Effector memory CD8-positive, alpha-beta T cell (primary cell): Measurements from ENCODE around the gene LMO3.

Source experiments
- ATAC-seq: fragments of 150-1000 bp; cut with Tn5 transposase; replicated peaks from 2 replicates; pipeline ENCODE4 v1.10.0; 2021; ENCODE audit warnings: mild to moderate bottlenecking, moderate library complexity
- DNase-seq, 3 experiments: peaks; one replicate each; pipeline ENCODE4 v3.0.0; 2021
- H3K27ac Mint-ChIP-seq, 2 donors: one replicate each; pipeline ENCODE4 v1.8.0; 2022; ENCODE audit warnings: mild to moderate bottlenecking in 2 of 2, mixed read lengths in 2 of 2, moderate library complexity in 2 of 2
- H3K27me3 Mint-ChIP-seq, 2 donors: one replicate each; pipeline ENCODE4 v1.8.0; 2022; ENCODE audit warnings: mixed read lengths in 2 of 2
- H3K36me3 Mint-ChIP-seq: one replicate; pipeline ENCODE4 v1.8.0; 2022; ENCODE audit warnings: mild to moderate bottlenecking, moderate library complexity, mixed read lengths; ENCODE audit not compliant: insufficient read depth
- H3K4me1 Mint-ChIP-seq, 2 donors: one replicate each; pipeline ENCODE4 v1.8.0; 2022; ENCODE audit warnings: low read depth in 2 of 2, mixed read lengths in 2 of 2
- H3K4me3 Mint-ChIP-seq, 2 donors: one replicate each; pipeline ENCODE4 v1.8.0; 2022; ENCODE audit warnings: mild to moderate bottlenecking in 2 of 2, mixed read lengths in 2 of 2, moderate library complexity in 2 of 2
- H3K9me3 Mint-ChIP-seq, 2 donors: one replicate each; pipeline ENCODE4 v1.8.0; 2022; ENCODE audit warnings: mixed read lengths in 2 of 2

The LMO3 gene

GRCh38 chr12:16513231-16513630 is 92.7 kb downstream of the LMO3 start:
- no peaks in the 10 kb centered on the region for H3K27me3 Mint-ChIP-seq
- H3K4me1 Mint-ChIP-seq: no peaks in the 10 kb centered on the region
- no peak overlapping the region for H3K27ac Mint-ChIP-seq
- no peak overlapping the region for H3K4me3 Mint-ChIP-seq
- DNase-seq (no peak), ATAC-seq (no peak)
- H3K36me3 Mint-ChIP-seq: no peaks in the 10 kb centered on the region
- H3K9me3 Mint-ChIP-seq: peaks cover 0 to 4% of the 10 kb centered on the region in 2 donors

- Mint-ChIP-seq H3K27me3 (no peaks in the 10 kb centered on the region), H3K36me3 (no peaks in the 10 kb centered on the region), H3K4me3 (no peak overlapping the region), H3K27ac (no peak overlapping the region), H3K9me3 (peaks cover 11 to 20% of the 10 kb centered on the region in 2 donors), H3K4me1 (no peaks in the 10 kb centered on the region)
- no peak for DNase-seq
- no peak for ATAC-seq
Measured at GRCh38 chr12:16509411-16509810, 96.6 kb downstream of the LMO3 start.

- Mint-ChIP-seq H3K27me3 (no peaks in the 10 kb centered on the region), H3K9me3 (peaks cover 12 to 25% of the 10 kb centered on the region in 2 donors), H3K4me1 (no peaks in the 10 kb centered on the region), H3K36me3 (no peaks in the 10 kb centered on the region), H3K27ac (no peak overlapping the region), H3K4me3 (no peak overlapping the region)
- no peak for DNase-seq
- ATAC-seq: no peak
Measured at GRCh38 chr12:16506394-16506793, 99.6 kb downstream of the LMO3 start.

- Mint-ChIP-seq H3K27me3 (no peaks in the 10 kb centered on the region), H3K4me3 (no peak overlapping the region), H3K36me3 (no peaks in the 10 kb centered on the region), H3K4me1 (no peaks in the 10 kb centered on the region), H3K9me3 (peaks cover 12 to 25% of the 10 kb centered on the region in 2 donors), H3K27ac (no peak overlapping the region)
- DNase-seq (no peak), ATAC-seq (no peak)
Measured at GRCh38 chr12:16504200-16504599, 101.8 kb downstream of the LMO3 start.

- Mint-ChIP-seq H3K4me1 (no peaks in the 10 kb centered on the region), H3K4me3 (no peak overlapping the region), H3K36me3 (no peaks in the 10 kb centered on the region), H3K9me3 (peaks cover 8 to 24% of the 10 kb centered on the region in 2 donors), H3K27me3 (no peaks in the 10 kb centered on the region), H3K27ac (no peak overlapping the region)
- ATAC-seq (no peak), DNase-seq (no peak)
Measured at GRCh38 chr12:16499611-16500010, 106.4 kb downstream of the LMO3 start.
